MM.1S (cell line): ENCODE results near the gene SHOC2.
A peak's percentile ranks its signal among the peaks of the same experiment; 100 is the strongest.

Experiments used
- DNase-seq: peaks from one replicate; pipeline ENCODE4 v3.0.0-alpha.2; 2015
- H2AFZ ChIP-seq: fragments of 300-600 bp; sonication (generic); 2 replicates; pipeline ENCODE4 v1.6.0; 2016; ENCODE audit warnings: antibody characterized with exemption, low read length
- H3F3A ChIP-seq: fragments of 300-600 bp; sonication (generic); 2 replicates; pipeline ENCODE4 v1.6.1; 2016; ENCODE audit warnings: mild to moderate bottlenecking, antibody characterized with exemption, low read length, moderate library complexity, mixed read lengths; ENCODE audit not compliant: insufficient read depth
- H3K27ac ChIP-seq: fragments of 300-600 bp; sonication (generic); 2 replicates; pipeline ENCODE4 v1.5.1; 2016; ENCODE audit warnings: mild to moderate bottlenecking, low read length
- H3K27me3 ChIP-seq: fragments of 300-600 bp; sonication (generic); replicated peaks from 2 replicates; pipeline ENCODE4 v1.6.0; 2016; ENCODE audit warnings: low read length; ENCODE audit not compliant: insufficient read depth
- H3K36me3 ChIP-seq: fragments of 300-600 bp; sonication (generic); replicated peaks from 2 replicates; pipeline ENCODE4 v1.6.1; 2016; ENCODE audit warnings: mild to moderate bottlenecking, low read length, mixed read lengths; ENCODE audit not compliant: insufficient read depth
- H3K4me1 ChIP-seq: fragments of 300-600 bp; sonication (generic); 2 replicates; pipeline ENCODE4 v1.6.1; 2016; ENCODE audit warnings: low read length, mixed read lengths
- H3K4me2 ChIP-seq: fragments of 300-600 bp; sonication (generic); 2 replicates; pipeline ENCODE4 v1.6.0; 2016; ENCODE audit warnings: low read depth, low read length
- H3K4me3 ChIP-seq: fragments of 300-600 bp; sonication (generic); 2 replicates; pipeline ENCODE4 v1.5.1; 2016; ENCODE audit warnings: low read length, mixed read lengths
- H3K79me2 ChIP-seq: fragments of 300-600 bp; sonication (generic); 2 replicates; pipeline ENCODE4 v1.6.1; 2016; ENCODE audit warnings: mixed run types, low read length, mixed read lengths
- H3K9ac ChIP-seq: fragments of 300-600 bp; sonication (generic); 2 replicates; pipeline ENCODE4 v1.6.1; 2016; ENCODE audit warnings: low read length, mixed read lengths
- H3K9me2 ChIP-seq: fragments of 300-600 bp; sonication (generic); replicated peaks from 2 replicates; pipeline ENCODE4 v1.6.1; 2016; ENCODE audit warnings: mild to moderate bottlenecking, low read length, mixed read lengths; ENCODE audit not compliant: insufficient read depth
- H3K9me3 ChIP-seq: fragments of 300-600 bp; sonication (generic); replicated peaks from 2 replicates; pipeline ENCODE4 v1.6.1; 2016; ENCODE audit warnings: mild to moderate bottlenecking, low read length, mixed read lengths; ENCODE audit not compliant: insufficient read depth
- H4K20me1 ChIP-seq: fragments of 300-600 bp; sonication (generic); 2 replicates; pipeline ENCODE4 v1.6.1; 2016; ENCODE audit warnings: mild to moderate bottlenecking, low read length, moderate library complexity, mixed read lengths; ENCODE audit not compliant: insufficient read depth
- CTCF ChIP-seq: fragments of 300-600 bp; sonication (generic); IDR thresholded peaks from 2 replicates; pipeline ENCODE4 v1.5.1; 2016; ENCODE audit warnings: antibody characterized with exemption, low read length, mixed read lengths
- EZH2 ChIP-seq: fragments of 300-600 bp; sonication (generic); optimal IDR thresholded peaks from 2 replicates; pipeline ENCODE3; 2017; ENCODE audit warnings: low read depth, mild to moderate bottlenecking, antibody characterized with exemption, low read length, mixed read lengths
- EZH2phosphoT487 ChIP-seq: fragments of 300-600 bp; sonication (generic); IDR thresholded peaks from 2 replicates; pipeline ENCODE4 v1.6.1; 2018; ENCODE audit warnings: antibody characterized with exemption, low read length

Gene SHOC2

GRCh38 chr10:110900983-110901382 lies 18.4 kb upstream of the SHOC2 start:
- no peak for DNase-seq
- H3K27me3 ChIP-seq = no peaks in the 10 kb centered on the region
- TF ChIP-seq CTCF (no peak), EZH2phosphoT487 (no peak), EZH2 (no peak)

GRCh38 chr10:110901954-110902819 lies 17.2 kb upstream of the SHOC2 start:
- Histone ChIP-seq H3K4me1 (peaks cover 27% of the 10 kb centered on the region), H3K79me2 (no peaks in the 10 kb centered on the region), H3K27ac (no peak overlapping the region), H3F3A (peaks cover 7% of the 10 kb centered on the region; the same call in 1 of the 2 replicates), H3K4me2 (no peak overlapping the region), H2AFZ (no peak overlapping the region), H3K27me3 (no peaks in the 10 kb centered on the region), H3K9ac (no peak overlapping the region), H3K36me3 (no peaks in the 10 kb centered on the region), H3K9me2 (no peaks in the 10 kb centered on the region), H3K9me3 (no peaks in the 10 kb centered on the region), H3K4me3 (no peak overlapping the region), H4K20me1 (no peaks in the 10 kb centered on the region)
- no peak for DNase-seq
- no peak for TF ChIP-seq CTCF
- TF ChIP-seq EZH2phosphoT487 = no peak
- TF ChIP-seq EZH2 = no peak

More at GRCh38 chr10:110900983-110901382, 18.4 kb upstream of the SHOC2 start:
- H3K36me3 ChIP-seq = no peaks in the 10 kb centered on the region
- no peak overlapping the region for H3K4me2 ChIP-seq
- H3K9ac ChIP-seq = no peak overlapping the region
- H3K9me3 ChIP-seq = no peaks in the 10 kb centered on the region
- H3K27ac ChIP-seq = no peak overlapping the region
- H3K4me3 ChIP-seq = no peak overlapping the region
- no peak overlapping the region for H2AFZ ChIP-seq
- H3K4me1 ChIP-seq = peaks cover 27% of the 10 kb centered on the region
- H4K20me1 ChIP-seq = no peaks in the 10 kb centered on the region
- H3K79me2 ChIP-seq = no peaks in the 10 kb centered on the region
- no peaks in the 10 kb centered on the region for H3K9me2 ChIP-seq
- peaks cover 7% of the 10 kb centered on the region; the same call in 1 of the 2 replicates for H3F3A ChIP-seq

- peak overlapping the region; percentile 5; the same call in 1 of the 2 replicates for H3K4me2 ChIP-seq
- no peaks in the 10 kb centered on the region for H3K27me3 ChIP-seq
- no peak overlapping the region for H3K4me3 ChIP-seq
- no peaks in the 10 kb centered on the region for H3K9me3 ChIP-seq
- H3K36me3 ChIP-seq = no peaks in the 10 kb centered on the region
- H3K9ac ChIP-seq = no peak overlapping the region
- H4K20me1 ChIP-seq = no peaks in the 10 kb centered on the region
- peak; percentile 74 for DNase-seq
- peaks cover 27% of the 10 kb centered on the region for H3K4me1 ChIP-seq
- H2AFZ ChIP-seq = no peak overlapping the region
- H3K27ac ChIP-seq = peak overlapping the region; percentile 28; the same call in 1 of the 2 replicates
- peaks cover 7% of the 10 kb centered on the region; the same call in 1 of the 2 replicates for H3F3A ChIP-seq
- no peaks in the 10 kb centered on the region for H3K9me2 ChIP-seq
- no peak for TF ChIP-seq CTCF
- TF ChIP-seq EZH2 = no peak
- no peak for TF ChIP-seq EZH2phosphoT487
- H3K79me2 ChIP-seq = no peaks in the 10 kb centered on the region
Observed at GRCh38 chr10:110903280-110904278, 15.8 kb upstream of the SHOC2 start.
